DMS53 treated with DMSO at 0.1 percent for 48 hours (cell line): ENCODE results near the gene CEACAM8.
"Not testable (repeated sequence)": the region's sequence is repeated elsewhere in the genome, so short reads cannot be mapped to it uniquely, and the experiment has no call there.

Experiments used
- DNase-seq: peaks from one replicate; lab custom pipeline; 2025; ENCODE audit not compliant: unreplicated experiment; lab: John Stamatoyannopoulos, UW

Gene CEACAM8

DNA sequence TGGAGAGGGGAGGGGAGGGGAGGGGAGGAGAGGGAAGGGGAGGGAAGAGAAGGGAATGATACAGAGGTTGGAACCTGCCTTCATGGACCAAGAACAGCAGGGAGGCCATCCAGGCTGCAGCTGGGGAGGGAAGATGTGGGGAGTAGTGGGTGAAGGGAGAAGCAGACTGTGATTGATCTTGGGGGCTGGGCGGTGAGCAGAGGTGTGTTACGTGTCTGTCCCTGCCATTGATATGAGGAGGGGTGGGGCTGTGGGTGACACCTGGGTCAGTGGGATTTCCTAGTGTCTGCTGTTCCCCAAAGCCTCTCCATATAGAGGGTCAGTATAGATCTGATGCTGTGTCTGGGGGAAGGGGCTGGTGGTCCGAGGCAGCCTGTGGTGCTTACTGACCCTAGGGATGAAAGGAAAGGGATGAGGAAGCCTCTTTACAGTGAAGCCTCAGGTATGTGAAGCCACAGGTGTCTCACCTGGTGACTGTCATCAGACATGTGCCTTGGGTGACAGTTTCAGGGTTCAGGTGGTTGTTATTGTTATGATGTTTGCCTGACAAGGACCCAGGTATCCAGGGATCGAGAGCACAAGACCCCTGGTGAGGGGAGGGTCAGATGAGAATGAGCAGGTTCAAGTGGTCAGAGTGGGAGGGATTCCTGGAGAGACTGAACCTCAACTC, 47.8 kb downstream of the CEACAM8 start:
- DNase-seq: no peak

DNA sequence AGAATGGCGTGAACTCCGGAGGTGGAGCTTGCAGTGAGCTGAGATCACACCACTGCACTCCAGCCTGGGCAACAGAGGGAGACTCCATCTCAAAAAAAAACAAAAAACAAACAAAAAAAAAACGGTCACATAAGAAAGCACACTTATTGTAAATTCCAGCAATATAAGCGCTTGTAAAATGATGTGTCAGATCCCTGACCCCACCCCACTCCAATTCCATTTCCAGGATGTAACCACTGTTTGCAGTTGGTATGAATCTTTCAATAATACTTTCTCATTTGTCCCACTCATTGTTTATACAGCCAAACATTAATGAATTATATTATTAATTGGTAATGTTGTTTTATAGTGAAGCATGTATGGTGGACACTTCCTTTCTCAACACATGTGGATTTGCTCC, 50.6 kb downstream of the CEACAM8 start:
- no peak for DNase-seq

DNA sequence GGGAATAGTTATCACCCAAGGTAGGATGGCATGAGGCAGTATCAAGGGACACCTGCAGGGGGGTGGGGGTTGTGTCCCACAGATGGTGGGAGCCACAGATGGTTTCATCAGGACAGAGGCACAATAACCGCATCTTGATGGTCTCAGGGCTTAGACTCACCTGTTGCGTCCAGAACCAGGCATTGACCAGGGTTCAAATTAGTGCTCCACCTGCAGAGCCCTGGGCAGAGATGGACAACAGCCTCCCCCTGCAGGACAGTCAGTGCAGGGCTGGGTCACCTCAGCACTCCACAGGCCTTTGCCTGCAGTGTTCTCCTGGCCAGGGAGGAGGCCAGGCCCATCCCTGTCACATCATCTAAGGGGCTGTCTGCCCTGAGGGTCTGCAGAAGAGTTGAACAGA, 51.9 kb downstream of the CEACAM8 start:
- no peak for DNase-seq

DNA sequence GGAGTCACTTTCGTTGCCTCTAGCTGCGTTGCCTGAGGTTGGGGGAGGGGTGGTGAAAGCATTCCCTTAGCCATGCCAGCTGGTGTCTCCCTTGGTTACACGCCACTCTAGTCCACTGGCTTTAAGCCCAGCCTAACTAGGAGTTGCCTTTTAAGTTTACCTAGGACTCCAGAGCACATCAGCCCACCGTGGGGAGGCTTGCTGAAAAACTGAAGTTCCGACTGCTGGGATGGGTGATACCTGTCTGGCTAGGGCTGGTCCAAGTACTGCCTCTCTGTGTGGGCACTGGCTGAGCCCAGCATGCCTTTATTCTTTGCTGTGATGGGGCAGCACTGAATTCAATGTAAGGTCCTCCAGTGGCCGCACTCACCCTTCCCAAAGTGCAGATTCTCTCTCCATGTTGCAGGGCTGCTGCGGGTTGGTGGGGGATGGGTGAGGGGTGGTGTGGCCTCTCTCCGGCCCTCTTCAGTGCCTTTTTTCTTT, 54.6 kb downstream of the CEACAM8 start:
- no peak for DNase-seq

DNA sequence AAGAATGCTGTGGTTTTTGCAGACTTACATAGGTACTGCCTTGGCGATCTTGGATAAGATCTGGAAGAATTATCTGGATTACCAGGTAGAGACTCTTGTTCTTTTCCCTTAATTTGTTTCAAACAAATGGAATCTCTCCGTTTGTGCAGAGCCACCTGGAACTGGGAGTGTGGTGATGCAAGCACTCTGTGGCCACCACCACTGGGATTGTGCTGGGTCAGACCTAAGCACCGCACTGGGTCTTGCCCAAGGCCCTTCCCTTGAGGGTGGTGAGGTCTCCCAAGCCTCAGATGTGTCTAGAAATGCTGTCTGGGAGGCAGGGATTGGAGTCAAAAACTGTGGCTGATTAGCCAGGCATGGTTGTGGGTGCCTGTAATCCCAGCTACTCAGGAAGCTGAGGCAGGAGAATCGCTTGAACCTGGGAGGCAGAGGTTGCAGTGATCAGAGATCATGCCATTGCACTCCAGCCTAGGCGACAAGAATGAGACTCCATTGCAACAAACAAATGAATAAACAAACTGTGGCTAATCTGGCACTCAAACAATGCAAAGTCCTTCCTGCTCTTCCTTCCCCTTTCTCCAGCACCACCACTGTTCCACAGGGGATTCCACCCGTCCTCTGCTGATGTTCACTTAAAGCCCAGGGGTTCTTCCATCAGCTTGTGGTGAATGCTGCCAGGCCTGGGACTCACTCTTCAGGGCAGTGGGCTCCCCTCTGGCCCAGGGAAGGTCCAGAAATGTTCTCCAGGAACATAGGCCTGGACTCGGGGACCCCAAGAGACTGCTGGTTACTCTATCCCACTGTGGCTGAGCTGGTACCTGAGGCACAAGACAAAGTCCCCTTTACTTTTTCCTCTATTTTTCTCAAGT, 55.6 kb downstream of the CEACAM8 start:
- no peak for DNase-seq

DNA sequence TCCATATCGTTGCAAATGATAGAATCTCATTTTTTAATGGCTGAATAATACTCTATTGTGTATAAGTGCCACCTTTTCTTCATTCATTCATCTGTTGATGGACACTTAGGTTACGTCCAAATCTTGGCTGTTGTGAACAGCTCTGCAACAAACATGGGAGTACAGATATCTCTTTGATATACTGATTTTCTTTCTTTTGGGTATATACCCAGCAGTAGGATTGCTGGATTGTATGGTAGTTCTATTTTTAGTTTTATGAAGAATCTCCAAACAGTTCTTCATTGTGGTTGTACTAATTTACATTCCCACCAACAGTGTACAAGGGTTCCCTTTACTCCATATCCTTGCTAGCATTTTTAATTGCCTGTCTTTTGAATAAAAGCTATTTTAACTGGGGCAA, 59.4 kb downstream of the CEACAM8 start:
- not testable (repeated sequence) for DNase-seq

DNA sequence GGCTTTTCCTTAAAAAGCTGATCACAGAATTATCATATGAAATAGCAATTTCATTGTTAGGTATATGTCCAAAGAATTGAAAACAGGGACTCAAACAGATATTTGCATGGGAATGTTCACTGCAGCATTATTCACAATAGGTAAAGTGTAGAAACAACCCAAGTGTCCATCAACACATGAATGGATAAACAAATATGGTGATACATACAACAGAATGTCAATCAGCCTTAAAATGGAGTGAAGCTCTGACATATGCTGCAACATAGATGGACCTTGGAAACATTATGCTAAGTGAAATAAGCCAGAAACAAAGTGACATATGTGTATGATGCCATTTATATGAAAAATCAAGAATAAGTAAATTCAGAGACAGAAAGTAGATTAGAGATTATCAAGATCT, 60.3 kb downstream of the CEACAM8 start:
- no peak for DNase-seq

DNA sequence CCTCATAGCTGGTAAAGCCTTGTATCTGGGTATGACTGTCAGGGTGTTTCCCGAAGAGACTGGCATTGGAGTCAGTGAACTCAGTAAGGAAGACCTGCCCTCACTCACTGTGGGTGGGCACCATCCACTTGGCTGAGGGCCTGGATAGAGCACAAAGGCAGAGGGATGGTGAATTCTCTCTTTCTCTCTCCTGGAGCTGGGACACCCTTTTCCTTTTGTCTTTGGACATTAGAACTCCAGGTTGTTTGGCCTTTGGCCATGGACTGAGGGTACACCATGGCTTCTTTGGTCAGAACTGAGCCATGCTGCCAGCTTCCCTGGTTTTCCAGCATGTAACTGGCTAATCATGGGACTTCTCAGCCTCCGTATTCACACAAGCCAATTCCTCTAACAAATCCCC, 61.8 kb downstream of the CEACAM8 start:
- no peak for DNase-seq

DNA sequence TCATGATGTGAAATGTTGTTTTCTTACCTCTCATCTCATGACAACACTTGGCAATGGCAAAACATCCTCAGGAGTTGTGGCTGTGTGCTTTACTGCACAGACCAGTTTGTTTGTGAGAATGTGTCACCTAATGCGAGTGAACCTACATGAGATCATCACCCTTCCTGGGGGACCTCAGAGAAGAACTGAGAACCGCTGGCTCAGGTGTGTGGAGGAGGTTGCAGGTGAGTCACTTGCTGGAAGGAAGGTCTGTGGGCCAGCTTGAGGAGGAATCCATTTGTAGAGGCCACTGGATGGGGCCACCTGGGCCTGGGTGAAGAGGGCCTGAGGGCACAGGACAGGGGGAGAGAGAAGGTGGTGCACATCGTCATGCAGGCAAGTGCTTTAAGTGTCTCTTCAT, 63.4 kb downstream of the CEACAM8 start:
- DNase-seq: no peak
